Jurkat, Clone E6-1 (cell line): Measurements from ENCODE around the gene TRPM4.

Source experiments
- DNase-seq: peaks from one replicate; pipeline ENCODE4 v3.0.0-alpha.2; 2011; ENCODE audit warnings: low read depth, low spot score
- H3K4me3 ChIP-seq: 2 replicates; pipeline ENCODE4 v1.5.1; 2011; ENCODE audit warnings: mild to moderate bottlenecking, low read length, control low read depth, moderate library complexity

The TRPM4 gene

GRCh38 chr19:49148784-49149651 lies 8.6 kb upstream of the TRPM4 start:
- no peak overlapping the region for H3K4me3 ChIP-seq
- DNase-seq: peak; percentile 7

DNA sequence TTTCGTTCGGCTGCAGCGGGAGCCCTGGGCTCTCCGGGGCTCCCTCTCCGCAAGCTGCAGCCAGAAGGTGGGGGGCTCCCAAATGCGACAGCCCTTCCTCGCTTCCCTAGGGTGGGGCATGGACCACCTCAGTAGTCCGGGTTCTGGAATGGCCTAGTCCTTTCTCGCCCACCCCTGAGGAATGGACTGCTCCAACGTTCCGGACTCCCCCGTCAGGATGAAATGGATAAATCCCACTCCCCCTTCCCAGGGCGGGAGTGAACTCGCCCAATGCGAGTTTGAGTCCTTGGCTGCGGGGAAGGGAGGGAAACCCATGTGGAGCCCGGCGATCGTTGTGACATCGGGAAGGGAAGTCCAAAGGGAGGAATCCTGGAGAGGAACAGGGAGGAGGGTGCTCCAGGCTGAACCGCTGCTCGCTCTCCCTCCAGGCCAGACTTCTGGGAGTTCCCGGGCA lies 7.9 kb upstream of the TRPM4 start:
- DNase-seq: no peak

DNA sequence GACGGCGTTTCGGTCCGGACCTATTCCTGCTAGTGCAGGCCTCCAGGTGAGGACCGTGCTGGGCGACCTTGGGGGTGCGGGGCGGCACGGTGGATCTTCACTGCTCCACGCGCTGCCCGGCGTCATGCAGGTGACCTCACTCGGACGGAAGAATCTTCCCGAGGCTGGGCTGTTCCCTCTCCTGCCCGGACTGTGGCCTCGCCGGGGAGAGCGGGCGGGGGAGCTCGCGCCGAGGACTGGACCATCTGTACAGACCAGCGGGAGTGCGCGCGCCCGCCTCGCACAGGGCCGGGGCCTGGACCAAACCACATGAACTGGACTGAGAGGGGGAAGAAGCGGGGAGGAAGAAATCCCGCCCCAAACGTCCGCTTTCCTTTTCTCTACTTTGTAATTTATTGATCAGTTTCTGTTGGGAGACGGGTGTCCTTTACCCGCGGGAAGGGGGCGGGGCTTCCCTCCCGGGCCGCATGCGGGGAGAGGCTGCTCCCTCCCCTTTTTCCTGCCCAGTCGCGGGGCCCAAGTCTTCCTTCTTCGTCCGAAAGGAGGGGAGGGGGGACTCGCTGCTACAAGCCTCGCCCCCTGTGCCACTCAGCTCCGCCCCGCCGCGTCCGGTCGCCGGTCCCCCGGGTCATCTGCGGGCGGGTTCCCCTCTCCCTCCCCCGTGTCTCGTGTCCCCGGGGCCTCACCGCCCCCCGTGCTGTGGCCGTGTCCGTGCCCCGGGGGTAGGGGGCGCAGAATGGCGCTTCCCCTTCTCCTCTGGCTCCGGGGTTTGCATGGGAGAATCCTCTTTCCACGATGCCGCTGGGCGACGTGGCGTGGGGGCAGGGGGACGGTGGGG lies 7.3 kb upstream of the TRPM4 start:
- H3K4me3 ChIP-seq: peak overlapping the region; percentile 35
- no peak for DNase-seq

More for the DNA sequence above, 7.9 kb upstream of the TRPM4 start:
- H3K4me3 ChIP-seq: no peak overlapping the region; the same call in 1 of the 2 replicates

DNA sequence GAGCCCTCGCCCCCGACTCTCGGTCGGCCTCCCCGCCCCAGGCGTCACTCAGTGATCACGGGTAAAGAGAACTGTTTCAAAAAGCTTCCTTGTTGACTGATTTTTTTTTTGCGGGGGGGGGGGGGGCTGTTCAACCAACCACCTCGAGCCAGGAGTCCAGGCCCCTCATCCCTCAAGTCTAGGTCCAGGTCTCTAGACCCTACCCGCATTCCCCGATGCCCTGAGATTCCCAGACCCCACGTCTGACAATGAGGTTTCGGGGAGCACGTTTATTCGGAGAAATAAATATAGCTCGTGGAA lies 6.7 kb upstream of the TRPM4 start:
- peak overlapping the region; percentile 35 for H3K4me3 ChIP-seq
- DNase-seq: no peak

- no peak for DNase-seq
- no peak overlapping the region for H3K4me3 ChIP-seq
Measured at GRCh38 chr19:49151267-49152118, 6.1 kb upstream of the TRPM4 start.

DNA sequence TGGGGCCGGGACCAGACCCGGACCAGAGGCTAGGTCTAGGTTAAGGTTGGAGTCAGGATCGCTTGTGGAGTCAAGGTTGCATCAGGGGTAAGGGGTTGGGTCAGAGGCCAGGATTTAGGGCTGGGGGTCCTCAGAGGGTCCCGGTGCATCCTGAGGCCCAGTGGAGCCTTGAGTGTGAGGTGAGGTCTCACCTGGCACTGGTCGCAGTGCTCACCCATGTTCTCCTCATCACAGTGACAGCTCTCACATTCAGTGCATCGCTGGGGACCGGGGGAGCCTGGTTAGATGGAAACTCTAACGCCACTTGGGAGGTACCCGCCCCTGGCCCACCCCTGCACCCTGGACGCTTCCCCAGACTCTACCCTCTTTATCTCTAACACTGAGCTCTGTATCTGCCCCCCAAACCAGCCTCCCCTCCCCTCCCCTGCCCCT lies 5.5 kb upstream of the TRPM4 start:
- no peak for DNase-seq
- no peak overlapping the region for H3K4me3 ChIP-seq

DNA sequence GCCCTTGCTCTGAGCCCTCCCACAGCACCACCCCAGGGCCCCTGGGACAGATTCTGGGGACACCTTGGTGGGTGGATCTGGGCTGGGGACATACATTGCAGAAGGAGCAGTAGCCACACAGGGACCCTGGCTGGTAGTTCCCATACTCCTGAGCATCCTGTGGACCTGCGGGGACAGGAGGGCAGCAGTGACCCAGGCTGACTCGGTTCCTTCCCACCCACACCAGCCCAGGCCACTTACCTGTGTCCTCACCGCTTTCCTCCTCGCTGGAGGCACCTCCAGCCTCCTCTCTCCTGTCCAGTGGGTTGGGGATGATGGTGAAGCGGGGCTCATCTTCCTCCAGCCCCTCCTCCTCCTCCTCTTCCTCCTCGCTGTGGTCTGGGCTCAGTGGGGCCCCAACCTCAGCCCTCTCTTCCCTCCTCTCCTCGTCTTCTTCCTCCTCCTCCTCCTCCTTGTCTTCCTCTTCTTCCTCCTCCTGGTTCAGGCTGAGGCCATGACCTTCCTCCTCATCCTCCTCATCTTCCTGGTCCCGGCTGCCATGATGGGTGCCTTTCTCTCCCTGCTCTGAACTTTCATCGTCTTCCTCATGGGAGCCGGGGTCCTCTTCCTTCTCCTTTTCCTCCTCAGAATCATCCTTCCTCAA lies 4.3 kb upstream of the TRPM4 start:
- no peak overlapping the region for H3K4me3 ChIP-seq
- DNase-seq: no peak

DNA sequence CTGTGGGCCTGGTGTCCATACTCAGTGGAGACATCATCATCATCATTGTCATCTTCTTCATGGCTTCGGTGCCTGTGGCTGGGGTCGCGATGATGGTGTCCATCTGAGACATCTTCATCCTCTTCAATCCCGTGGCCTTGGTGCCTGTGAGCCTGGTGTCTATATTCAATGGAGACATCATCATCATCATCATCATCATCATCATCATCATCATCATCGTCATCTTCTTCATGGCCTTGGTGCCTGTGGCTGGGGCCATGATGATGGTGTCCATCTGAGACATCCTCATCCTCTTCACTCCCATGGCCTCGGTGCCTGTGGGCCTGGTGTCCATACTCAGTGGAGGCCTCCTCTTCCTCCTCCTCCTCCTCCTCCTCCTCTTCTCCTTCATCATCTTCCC lies 3.3 kb upstream of the TRPM4 start:
- no peak overlapping the region for H3K4me3 ChIP-seq
- no peak for DNase-seq

- no peak within 1 kb of the TSS for H3K4me3 ChIP-seq
- DNase-seq: no peak
Measured at GRCh38 chr19:49155005-49155819, 2.4 kb upstream of the TRPM4 start, which contains the start of gene HRC. HRC (minus strand) TSS chr19:49155396; CDS start chr19:49155237, 159 bp downstream.

GRCh38 chr19:49155820-49156346 lies 1.7 kb upstream of the TRPM4 start:
- H3K4me3 ChIP-seq: no peak overlapping the region
- DNase-seq: no peak

GRCh38 chr19:49160450-49161189 lies 3.0 kb downstream of the TRPM4 start:
- DNase-seq: no peak
- no peak overlapping the region for H3K4me3 ChIP-seq

- H3K4me3 ChIP-seq: no peak overlapping the region
- no peak for DNase-seq
Measured at GRCh38 chr19:49161987-49162386, 4.4 kb downstream of the TRPM4 start.

DNA sequence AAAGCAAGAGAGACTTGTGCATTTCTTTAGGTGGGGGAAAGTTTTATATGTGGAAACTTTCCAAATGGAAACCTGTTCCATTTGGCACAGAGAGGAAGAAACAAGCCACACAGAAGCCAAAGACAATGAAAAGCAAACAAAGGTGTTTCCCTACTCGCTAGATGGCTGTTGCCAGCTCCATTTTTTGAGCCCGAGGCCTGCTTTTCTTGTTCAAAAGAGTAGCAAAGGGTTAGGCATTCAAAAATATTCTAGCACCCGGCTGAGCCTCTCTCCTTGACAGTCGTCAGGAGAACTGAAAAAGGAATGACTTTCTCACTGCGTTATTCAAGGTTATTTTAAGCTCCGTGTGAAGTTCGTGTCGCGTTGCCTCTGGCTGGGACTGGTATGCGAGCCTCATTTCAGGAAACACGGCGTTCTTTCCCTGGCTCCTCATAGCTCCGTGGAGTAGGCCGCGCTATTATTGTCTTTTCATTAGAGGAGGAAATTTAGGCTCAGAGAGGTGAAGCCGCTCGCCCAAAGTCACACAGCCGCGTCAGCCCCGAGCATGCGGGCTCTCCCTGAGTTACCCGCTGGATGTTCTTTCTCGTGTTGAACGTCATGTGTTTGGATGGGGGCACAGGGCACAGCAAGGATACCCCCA lies 7.6 kb downstream of the TRPM4 start:
- no peak for DNase-seq
- no peak overlapping the region for H3K4me3 ChIP-seq

GRCh38 chr19:49165865-49166301 lies 8.3 kb downstream of the TRPM4 start:
- DNase-seq: no peak
- H3K4me3 ChIP-seq: no peak overlapping the region

DNA sequence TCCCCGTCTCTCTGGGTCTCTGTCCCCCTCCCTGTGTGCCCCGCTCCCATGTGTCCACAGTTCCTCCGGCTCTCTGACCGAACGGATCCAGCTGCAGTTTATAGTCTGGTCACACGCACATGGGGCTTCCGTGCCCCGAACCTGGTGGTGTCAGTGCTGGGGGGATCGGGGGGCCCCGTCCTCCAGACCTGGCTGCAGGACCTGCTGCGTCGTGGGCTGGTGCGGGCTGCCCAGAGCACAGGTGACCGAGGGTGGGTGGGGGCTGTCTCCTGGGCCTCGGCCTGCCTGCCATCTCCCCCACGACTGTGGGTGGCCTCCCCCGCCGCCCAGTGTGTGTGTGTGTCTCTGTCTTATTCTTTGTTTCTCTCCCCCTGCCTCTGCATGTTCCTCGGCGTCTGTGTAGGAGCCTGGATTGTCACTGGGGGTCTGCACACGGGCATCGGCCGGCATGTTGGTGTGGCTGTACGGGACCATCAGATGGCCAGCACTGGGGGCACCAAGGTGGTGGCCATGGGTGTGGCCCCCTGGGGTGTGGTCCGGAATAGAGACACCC lies 10.3 kb downstream of the TRPM4 start:
- no peak overlapping the region for H3K4me3 ChIP-seq
- DNase-seq: no peak

- no peak overlapping the region for H3K4me3 ChIP-seq
- no peak for DNase-seq
Measured at GRCh38 chr19:49168421-49168820, 10.8 kb downstream of the TRPM4 start.
